HG03025 (cell line): ENCODE results near the gene PALM.

ENCODE experiments used
- ATAC-seq: cut with Tn5 transposase; IDR thresholded peaks from one replicate; pipeline ENCODE4 v1.9.1; 2021; ENCODE audit warnings: mild to moderate bottlenecking, moderate library complexity; ENCODE audit not compliant: unreplicated experiment, low FRiP score

The PALM gene

GRCh38 chr19:772730-773436, 64.1 kb downstream of the PALM start:
- no peak for ATAC-seq

GRCh38 chr19:776549-776948, 67.8 kb downstream of the PALM start:
- ATAC-seq = no peak

GRCh38 chr19:778910-779653, 70.3 kb downstream of the PALM start:
- ATAC-seq = no peak

DNA sequence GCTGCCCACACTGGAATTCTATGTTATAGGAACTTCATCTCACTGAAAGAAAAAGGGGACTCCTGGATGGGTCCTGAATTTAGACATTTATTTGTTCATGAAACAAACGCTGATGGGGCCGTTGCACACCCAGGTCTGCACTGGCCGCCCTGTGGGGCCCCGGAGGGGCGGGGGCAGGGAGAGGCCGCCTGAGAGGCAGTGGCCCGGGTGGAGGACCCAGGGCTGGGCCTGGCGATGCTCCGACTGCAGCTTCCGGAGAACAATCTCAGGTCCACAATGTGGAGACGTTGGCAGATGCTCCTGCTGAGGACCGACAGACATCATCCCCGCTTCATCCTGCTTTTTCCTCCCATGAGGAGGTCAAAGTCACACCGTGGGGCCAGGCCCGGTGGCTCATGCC, 72.2 kb downstream of the PALM start:
- ATAC-seq = no peak

- no peak for ATAC-seq
Observed at GRCh38 chr19:781800-782184, 73.1 kb downstream of the PALM start.

DNA sequence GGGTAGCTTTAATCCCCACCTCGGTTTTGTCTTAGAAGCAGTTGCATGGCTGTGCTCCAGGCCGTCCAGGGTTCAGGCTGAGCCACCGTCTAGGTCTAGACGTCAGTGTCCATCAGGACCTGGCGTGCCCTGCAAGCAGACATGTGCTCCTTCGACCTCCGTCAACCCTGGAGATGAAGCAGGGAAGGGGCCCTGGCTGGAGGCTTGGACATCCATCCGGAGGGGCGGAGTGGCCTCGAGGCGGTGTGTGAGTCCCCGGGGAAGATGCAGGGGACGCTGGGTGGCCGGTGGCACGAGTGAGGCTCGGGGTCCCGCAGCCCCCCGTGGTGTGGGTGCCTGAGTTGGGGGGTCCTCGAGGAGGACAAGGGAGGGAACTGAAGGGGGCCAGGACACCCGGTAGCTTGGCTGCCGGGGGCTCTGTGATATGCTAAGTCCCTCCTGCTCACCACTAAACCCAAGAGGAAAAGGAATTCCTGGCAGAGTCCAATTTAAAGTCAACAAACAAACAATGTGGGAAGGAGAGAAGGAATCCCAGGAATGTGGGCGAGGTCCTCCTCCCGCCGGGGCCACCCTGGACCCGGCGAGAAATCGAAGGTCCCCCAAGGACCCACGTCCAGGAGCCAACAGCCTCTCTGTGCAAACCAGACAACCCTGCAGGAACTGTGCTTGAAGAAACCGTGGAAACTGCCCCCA, 73.6 kb downstream of the PALM start:
- no peak for ATAC-seq

DNA sequence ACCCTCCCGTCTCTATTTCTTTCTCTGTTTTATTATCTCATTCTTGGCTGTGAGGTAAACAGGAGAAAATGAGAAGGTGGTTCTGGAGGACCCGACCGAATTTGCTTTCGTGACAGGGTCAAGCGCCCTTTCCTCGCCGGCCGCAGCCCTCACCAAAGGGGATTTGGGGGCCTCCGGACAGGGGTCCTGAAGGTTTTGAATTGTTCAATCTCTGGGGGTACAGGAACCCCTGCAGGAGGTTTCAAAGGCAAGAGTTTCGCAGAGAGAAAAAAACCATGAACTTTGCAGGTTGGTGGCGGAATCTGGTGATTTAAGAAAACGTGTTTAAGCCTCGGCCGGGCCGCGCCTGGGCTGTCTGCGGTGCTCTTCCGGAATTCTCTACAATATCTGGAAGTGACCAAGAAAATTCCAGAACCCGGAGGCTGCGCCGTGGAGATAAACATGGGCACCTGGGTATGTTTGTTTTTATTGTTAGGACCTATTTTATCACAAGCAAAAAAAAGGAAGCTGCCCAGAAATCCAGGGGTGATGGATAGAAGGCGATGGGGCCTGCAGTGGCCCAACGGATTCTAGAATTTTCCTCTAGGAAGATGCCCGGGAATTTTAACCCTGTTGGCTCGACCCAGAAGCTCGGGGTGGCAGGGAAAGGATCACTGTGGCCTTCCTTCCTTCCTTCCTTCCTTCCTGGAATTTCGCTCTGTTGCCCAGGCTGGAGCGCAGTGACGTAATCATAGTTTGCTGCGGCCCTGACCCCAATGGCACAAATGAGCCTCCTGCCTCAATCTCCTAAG, 74.3 kb downstream of the PALM start:
- ATAC-seq = no peak

GRCh38 chr19:784541-784940, 75.8 kb downstream of the PALM start:
- ATAC-seq = no peak

GRCh38 chr19:787536-787935, 78.8 kb downstream of the PALM start:
- ATAC-seq = no peak

DNA sequence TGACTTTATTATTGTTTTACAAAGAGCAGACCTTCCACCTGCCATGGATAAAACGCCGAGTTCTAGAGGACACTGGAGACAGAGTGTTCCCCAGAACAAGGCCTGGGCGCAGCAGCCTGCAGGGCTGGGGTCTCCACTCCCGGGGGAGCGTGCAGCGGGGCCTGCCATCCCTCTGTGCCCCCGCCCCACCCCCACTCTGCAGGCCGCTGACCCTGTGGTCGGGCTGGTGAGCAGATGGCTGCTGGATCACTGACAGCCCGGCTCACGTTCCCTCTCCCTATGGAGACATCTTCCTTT, 79.9 kb downstream of the PALM start:
- ATAC-seq = no peak

- ATAC-seq = no peak
Observed at GRCh38 chr19:788983-789700, 80.4 kb downstream of the PALM start.

GRCh38 chr19:789701-790060, 80.9 kb downstream of the PALM start:
- ATAC-seq = no peak

DNA sequence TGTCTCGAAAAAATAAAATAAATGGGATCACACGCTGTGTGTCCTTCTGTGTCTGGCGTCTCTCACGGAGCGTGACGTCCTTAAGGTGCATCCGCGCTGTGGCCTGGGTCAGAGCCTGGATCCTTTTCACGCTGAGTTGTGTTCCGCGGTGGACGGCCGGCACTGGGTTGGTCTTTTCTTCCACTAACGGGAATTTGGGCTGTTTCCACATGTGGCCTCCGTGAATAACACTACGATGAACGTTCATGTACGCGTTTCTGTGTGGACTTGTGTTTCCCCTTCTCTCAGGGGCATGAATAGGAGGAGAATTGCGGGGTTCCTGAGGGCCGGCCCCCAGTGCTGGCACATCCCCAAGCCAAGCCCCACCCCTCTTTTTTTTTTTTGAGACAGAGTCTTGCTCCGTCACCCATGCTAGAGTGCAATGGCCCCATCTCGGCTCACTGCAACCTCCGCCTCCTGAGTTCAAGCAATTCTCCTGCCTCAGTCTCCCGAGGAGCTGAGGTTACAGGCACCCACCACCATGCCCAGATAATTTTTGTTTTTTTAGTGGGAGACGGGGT, 82.4 kb downstream of the PALM start:
- ATAC-seq = no peak

DNA sequence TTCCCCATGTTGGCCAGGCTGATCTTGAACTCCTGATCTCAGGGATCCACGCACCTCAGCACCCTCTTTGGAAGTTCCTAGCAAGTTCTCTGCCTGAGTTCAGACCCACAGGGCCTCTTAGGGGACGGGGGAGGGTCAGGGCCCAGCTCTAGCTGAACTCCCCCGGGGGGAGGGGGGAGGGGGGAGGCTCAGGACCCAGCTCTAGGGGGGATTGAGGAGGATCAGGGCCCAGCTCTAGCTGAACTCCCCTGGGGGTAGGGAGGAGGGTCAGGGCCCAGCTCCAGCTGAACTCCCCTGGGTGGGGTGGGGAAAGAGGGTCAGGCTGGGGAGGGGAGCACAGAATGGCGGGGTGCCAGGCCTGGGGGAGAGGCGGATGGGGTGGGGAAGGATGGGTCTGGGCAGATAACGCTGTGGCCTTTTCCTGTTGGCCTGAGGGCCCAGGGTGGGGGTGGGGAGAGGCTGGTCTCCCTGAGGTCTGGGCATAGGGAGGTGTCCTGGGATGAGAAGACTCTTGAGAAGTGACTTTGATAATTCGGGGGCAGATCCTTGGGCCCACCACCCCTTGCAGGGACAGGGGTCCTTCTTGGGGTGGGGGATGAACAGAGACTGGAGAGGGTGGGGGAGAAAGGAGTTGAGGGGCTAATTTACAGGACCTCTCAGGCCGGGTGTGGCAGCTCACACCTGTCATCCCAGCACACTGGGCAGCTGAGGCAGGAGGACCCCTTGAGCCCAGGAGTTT, 83.0 kb downstream of the PALM start:
- ATAC-seq = no peak

DNA sequence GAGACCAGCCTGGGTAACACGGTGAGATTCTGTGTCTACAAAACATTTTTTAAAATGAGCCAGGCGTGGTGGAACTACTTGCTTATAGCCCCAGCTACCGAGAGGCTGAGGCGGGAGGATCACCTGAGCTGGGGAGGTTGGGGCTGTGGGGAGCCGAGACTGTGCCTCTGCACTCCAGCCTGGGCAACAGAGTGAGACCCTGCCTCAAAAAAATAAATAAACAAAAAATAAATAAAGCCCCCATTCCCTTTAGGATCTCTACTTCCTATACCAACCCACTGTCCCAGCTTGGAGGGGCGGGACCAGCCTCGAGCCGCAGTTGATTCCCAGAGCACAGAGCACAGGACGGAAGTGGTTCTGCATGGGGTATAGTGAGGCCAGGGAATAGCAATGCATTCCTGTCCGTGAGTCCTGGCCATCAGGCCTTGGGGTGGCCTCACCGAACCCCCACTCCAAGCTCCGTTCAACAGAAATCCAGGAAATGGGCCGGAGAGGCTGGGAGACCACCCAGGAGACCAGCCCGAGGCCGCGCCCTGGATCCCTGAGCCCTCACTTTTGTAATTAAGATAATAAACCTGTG, 83.7 kb downstream of the PALM start:
- ATAC-seq = no peak

GRCh38 chr19:793806-794205, 85.1 kb downstream of the PALM start:
- no peak for ATAC-seq

DNA sequence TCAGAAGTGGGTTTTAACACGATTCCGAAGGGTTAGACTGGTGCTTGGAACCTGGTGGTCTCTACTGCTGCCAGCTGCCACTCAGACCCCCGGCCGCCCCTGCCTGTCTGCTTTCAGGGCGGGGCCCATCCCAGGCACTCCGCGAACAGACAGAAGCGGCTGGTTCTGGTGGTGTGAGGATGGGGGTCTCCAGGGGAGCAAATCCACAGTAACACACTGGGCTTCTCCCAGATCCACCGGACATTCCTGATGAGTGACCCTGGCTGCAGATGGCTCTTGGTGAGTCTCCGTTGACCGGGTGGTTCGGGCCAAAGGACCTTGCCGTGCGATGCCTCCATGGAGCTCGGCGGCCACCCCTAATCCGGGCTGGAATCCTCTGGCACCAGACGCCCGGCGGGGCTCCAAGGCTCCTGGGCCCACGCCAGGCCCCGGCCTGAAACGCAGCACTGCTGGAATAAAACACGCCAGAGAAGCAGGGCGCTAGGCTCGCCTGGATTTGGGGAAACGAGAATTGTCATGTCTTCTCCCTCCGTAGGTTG, 86.4 kb downstream of the PALM start:
- no peak for ATAC-seq

DNA sequence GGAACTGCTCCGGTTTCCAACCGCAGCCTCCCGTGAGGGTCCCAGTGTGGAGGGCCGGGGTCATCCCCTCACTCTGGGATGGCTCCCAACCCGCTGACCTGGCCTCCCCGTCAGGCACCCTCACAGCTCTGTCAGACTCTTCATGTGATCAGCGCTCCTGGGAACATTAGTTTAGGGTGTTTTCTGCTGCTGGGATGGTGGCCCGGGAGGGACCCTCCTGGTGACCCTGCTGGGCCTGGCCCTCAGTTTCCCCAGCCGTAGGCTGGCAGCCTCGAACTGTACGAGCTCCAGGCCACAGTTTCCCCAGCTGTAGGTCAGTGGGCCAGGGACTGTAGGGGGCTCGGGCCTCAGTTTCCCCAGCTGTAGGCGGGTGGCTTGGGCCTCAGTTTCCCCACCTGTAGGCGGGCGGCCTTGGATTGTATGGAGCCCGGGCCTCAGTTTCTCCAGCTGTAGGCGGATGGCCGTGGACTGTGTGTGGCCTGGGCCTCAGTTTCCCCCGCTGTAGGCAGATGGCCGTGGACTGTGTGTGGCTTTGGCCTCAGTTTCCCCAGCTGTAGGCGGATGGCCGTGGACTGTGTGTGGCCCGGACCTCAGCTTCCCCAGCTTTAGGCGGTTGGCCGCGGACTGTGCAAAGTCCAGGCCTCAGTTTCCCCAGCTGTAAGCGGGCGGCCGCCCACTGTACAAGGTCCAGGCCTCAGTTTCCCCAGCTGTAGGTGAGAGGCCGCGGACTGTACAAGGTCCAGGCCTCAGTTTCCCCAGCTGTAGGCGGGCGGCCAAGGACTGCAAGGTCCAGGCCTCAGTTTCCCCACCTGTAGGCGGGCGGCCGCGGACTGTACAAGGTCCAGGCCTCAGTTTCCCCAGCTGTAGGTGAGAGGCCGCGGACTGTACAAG, 87.2 kb downstream of the PALM start:
- no peak for ATAC-seq
